ENCODE data around the gene TCTN1. TPM values are rescaled to one million over a fixed set of nuclear protein-coding genes. Genes with fewer than 3 reads are reported as not detected.

TCTN1 gene
- total and polyA plus RNA-seq, 8 donors: 34.1 to 84.3 (median 73.6) TPM

DNA sequence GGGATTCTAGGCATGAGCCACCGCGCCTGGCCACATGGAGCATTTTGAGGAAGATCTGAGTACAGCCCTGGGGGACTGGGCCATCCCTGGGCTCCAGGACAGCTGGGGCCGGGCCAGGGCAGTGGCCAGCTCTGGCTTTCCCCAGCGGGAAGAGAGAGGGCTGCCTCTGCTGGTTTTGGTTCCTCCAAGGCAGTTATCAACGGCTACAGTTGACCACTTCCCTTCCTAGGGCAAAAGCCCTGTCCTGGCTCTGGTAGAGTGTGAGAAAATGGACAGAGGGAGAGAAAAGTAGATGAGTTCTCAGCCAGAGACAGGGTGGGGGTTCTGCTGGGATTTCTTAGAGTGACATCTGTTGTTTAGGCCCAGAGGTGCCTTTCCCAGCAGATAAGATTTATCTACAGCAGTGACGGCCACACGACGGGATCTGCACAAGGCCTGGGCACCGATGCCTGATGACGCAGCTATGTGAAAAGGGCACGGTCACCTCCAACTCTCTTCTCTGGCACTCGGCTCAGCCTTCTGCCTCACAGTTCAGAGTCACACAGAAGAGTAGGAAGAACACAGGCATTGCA, 80.5 kb downstream of the TCTN1 start:
- no peak for TF ChIP-seq CTCF (IDR thresholded peaks at IDR 0.05)
- peak overlapping the region; percentile 35 to 85 for H3K27ac ChIP-seq
- DNase-seq (peak in 2 of 4 donors; percentile 74 to 89), ATAC-seq (peak; percentile 58)
- H3K9me3 ChIP-seq: no peaks in the 10 kb centered on the region
- intact Hi-C loops (cut with DNase I): no loop called here
- H3K4me3 ChIP-seq: no peak overlapping the region
- peaks cover 5 to 74% of the 10 kb centered on the region in 2 donors for H3K4me1 ChIP-seq
- H3K36me3 ChIP-seq: no peaks in the 10 kb centered on the region
- peaks cover 0 to 8% of the 10 kb centered on the region in 2 donors for H3K27me3 ChIP-seq

DNA sequence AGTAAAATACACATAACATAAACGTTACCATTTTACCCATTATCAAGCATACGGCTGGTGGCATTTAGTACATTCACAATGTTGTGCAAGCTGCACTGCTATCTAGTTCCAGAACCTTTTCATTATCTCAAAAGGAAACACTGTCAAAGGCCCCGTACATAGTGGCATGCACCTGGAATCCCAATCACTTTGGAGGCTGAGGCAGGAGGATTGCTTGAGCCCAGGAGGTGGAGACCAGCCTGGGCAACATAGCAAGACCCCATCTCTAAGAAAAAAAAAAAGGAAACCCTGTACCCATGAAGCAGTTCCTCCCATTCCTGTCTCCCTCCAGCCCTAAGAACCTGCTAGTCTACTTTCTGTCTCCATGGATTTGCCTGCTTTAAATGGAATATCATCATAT, 82.4 kb downstream of the TCTN1 start:
- H3K4me3 ChIP-seq: no peak overlapping the region
- no peaks in the 10 kb centered on the region for H3K9me3 ChIP-seq
- H3K27ac ChIP-seq: no peak overlapping the region
- no peak for TF ChIP-seq CTCF (IDR thresholded peaks at IDR 0.05)
- intact Hi-C loops (cut with DNase I): no loop called here
- no peaks in the 10 kb centered on the region for H3K36me3 ChIP-seq
- peaks cover 5 to 56% of the 10 kb centered on the region in 2 donors for H3K4me1 ChIP-seq
- DNase-seq (no peak), ATAC-seq (no peak)
- no peaks in the 10 kb centered on the region for H3K27me3 ChIP-seq

- no peak for TF ChIP-seq CTCF (IDR thresholded peaks at IDR 0.05)
- no peak for ATAC-seq
- Histone ChIP-seq H3K4me3 (no peak overlapping the region), H3K36me3 (no peaks in the 10 kb centered on the region), H3K4me1 (peaks cover 5 to 51% of the 10 kb centered on the region in 2 donors), H3K27ac (no peak overlapping the region), H3K27me3 (no peaks in the 10 kb centered on the region), H3K9me3 (no peaks in the 10 kb centered on the region)
- DNase-seq: no peak
- intact Hi-C loops (cut with DNase I): no loop called here
These were observed 83.3 kb downstream of the TCTN1 start for GRCh38 chr12:110697236-110697635.

GRCh38 chr12:110698171-110698902, 84.4 kb downstream of the TCTN1 start:
- no peaks in the 10 kb centered on the region for H3K9me3 ChIP-seq
- intact Hi-C loops (cut with DNase I): no loop called here
- H3K27me3 ChIP-seq: no peaks in the 10 kb centered on the region
- DNase-seq: peak in 3 of 4 donors; percentile 57 to 92 (median 85)
- H3K4me3 ChIP-seq: peak overlapping the region in 1 of 2 donors; percentile 23
- H3K4me1 ChIP-seq: peaks cover 5 to 45% of the 10 kb centered on the region in 2 donors
- no peaks in the 10 kb centered on the region for H3K36me3 ChIP-seq
- H3K27ac ChIP-seq: peak overlapping the region in 1 of 2 donors; percentile 71
- ATAC-seq: peak; percentile 90
- TF ChIP-seq CTCF (IDR thresholded peaks at IDR 0.05): peak; percentile 45 to 82

Other genes with a start within 250 kb of the TCTN1 start
- gene ANAPC7, start 210.4 kb upstream of the TCTN1 start, total RNA-seq: 10 to 100 TPM; 48.6 to 49.8 TPM
- gene ANAPC7, start 210.4 kb upstream of the TCTN1 start, polyA plus RNA-seq (ENCODE audit: insufficient read length in 6 of 6): 10 to 100 TPM; 72.5 to 94.6 (median 88.1) TPM
- 100 to 1,000 TPM; 239 to 273 TPM for gene ARPC3, start 163.8 kb upstream of the TCTN1 start, total RNA-seq
- 100 to 1,000 TPM; 190 to 218 (median 204) TPM for gene ARPC3, start 163.8 kb upstream of the TCTN1 start, polyA plus RNA-seq (ENCODE audit: insufficient read length in 6 of 6)
- gene GPN3, start 145.9 kb upstream of the TCTN1 start, total RNA-seq: 10 to 100 TPM; 29.5 to 32.2 TPM
- 10 to 100 TPM; 26.6 to 36.8 (median 28.2) TPM for gene GPN3, start 145.9 kb upstream of the TCTN1 start, polyA plus RNA-seq (ENCODE audit: insufficient read length in 6 of 6)
- gene FAM216A, start 145.3 kb upstream of the TCTN1 start, total RNA-seq: 1 to 10 TPM; 3.9 to 5.6 TPM
- gene FAM216A, start 145.3 kb upstream of the TCTN1 start, polyA plus RNA-seq (ENCODE audit: insufficient read length in 6 of 6): 10 to 100 TPM; 15.6 to 21.3 (median 16.9) TPM
- 100 to 1,000 TPM in 1 of 2 donors, 10 to 100 TPM in 1; 91.7 to 115 TPM for gene VPS29, start 112.0 kb upstream of the TCTN1 start, total RNA-seq
- 100 to 1,000 TPM; 131 to 151 (median 139) TPM for gene VPS29, start 112.0 kb upstream of the TCTN1 start, polyA plus RNA-seq (ENCODE audit: insufficient read length in 6 of 6)
- gene RAD9B, start 111.8 kb upstream of the TCTN1 start, total RNA-seq: 1 to 10 TPM in 1 of 2 donors, under 1 TPM in 1; 0.55 to 1.3 TPM
- 1 to 10 TPM; 1.4 to 1.8 (median 1.7) TPM for gene RAD9B, start 111.8 kb upstream of the TCTN1 start, polyA plus RNA-seq (ENCODE audit: insufficient read length in 6 of 6)
- gene PPTC7, start 30.8 kb upstream of the TCTN1 start, total RNA-seq: 10 to 100 TPM; 22.3 to 24.2 TPM
- gene PPTC7, start 30.8 kb upstream of the TCTN1 start, polyA plus RNA-seq (ENCODE audit: insufficient read length in 6 of 6): 10 to 100 TPM; 13.3 to 17.0 (median 14.7) TPM
- 10 to 100 TPM; 10.7 to 12.4 TPM for gene HVCN1, start 75.0 kb downstream of the TCTN1 start, total RNA-seq
- gene HVCN1, start 75.0 kb downstream of the TCTN1 start, polyA plus RNA-seq (ENCODE audit: insufficient read length in 6 of 6): 10 to 100 TPM; 15.5 to 19.3 (median 17.8) TPM
- 100 to 1,000 TPM in 1 of 2 donors, 10 to 100 TPM in 1; 86.8 to 104 TPM for gene PPP1CC, start 128.8 kb downstream of the TCTN1 start, total RNA-seq
- 100 to 1,000 TPM; 172 to 208 (median 189) TPM for gene PPP1CC, start 128.8 kb downstream of the TCTN1 start, polyA plus RNA-seq (ENCODE audit: insufficient read length in 6 of 6)
- not detected for gene CCDC63, start 232.9 kb downstream of the TCTN1 start, total RNA-seq
- not detected for gene CCDC63, start 232.9 kb downstream of the TCTN1 start, polyA plus RNA-seq (ENCODE audit: insufficient read length in 6 of 6)